OCI-LY7 (cell line): Measurements from ENCODE around the gene OLFM1.

ENCODE experiments used
- CTCF ChIP-seq: fragments of 200-600 bp; sonication (generic); conservative IDR thresholded peaks from 2 replicates; pipeline ENCODE4 v1.5.1; 2014; ENCODE audit warnings: mild to moderate bottlenecking, antibody characterized with exemption, low read length, moderate library complexity, mixed read lengths
- EZH2phosphoT487 ChIP-seq: fragments of 200-600 bp; sonication (generic); IDR thresholded peaks from 2 replicates; pipeline ENCODE4 v1.6.1; 2018; ENCODE audit warnings: low read depth, borderline replicate concordance, mild to moderate bottlenecking, mixed run types, antibody characterized with exemption, low read length, moderate library complexity, mixed read lengths

GRCh38 chr9:135060461-135061116 lies 26.9 kb upstream of the OLFM1 start:
- TF ChIP-seq CTCF = no peak
- no peak for TF ChIP-seq EZH2phosphoT487
